ENCODE results near the gene LCE2B. TPM values are rescaled to one million over a fixed set of nuclear protein-coding genes. Genes with fewer than 3 reads are reported as not detected.

LCE2B gene
- total and polyA plus RNA-seq, 2 of the 13 experiments (the other 11 are each of a cell fraction or from before 2014, with no cell fraction given): not detected

- intact Hi-C loops (cut with micrococcal nuclease; ENCODE audit: unreplicated experiment): loop anchor here (1.0 kb wide), 1 partner anchor 81 kb away; no protein-coding TSS in a partner anchor
- Histone ChIP-seq H3K4me1 (ENCODE audit: insufficient read depth, low read length) (no peaks in the 10 kb centered on the region), H3K9me3 (ENCODE audit: low read length) (no peaks in the 10 kb centered on the region), H3K4me2 (ENCODE audit: low read depth, low read length) (no peak overlapping the region), H3K4me3 (replicated peaks in 1 of 3; ENCODE audit: insufficient read depth in 1 of 3, low read depth in 2 of 3, low read length in 3 of 3) (no peak overlapping the region), H3K9ac (ENCODE audit: insufficient read depth, low read depth, low read length) (no peak overlapping the region), H3K27me3 (ENCODE audit: control insufficient read depth in 1 of 2, insufficient read depth in 2 of 2, low read length in 2 of 2) (no peaks in the 10 kb centered on the region), H3K27ac (ENCODE audit: extremely low read length, insufficient read depth, low read length) (no peak overlapping the region), H3K79me2 (ENCODE audit: insufficient read depth, low read length) (no peaks in the 10 kb centered on the region), H2AFZ (ENCODE audit: low read length) (no peak overlapping the region), H3K36me3 (replicated peaks in 1 of 2; ENCODE audit: control insufficient read depth in 1 of 2, insufficient read depth in 2 of 2, low read length in 2 of 2) (no peaks in the 10 kb centered on the region), H4K20me1 (ENCODE audit: insufficient read depth, low read length) (no peaks in the 10 kb centered on the region)
- ATAC-seq (peak; percentile 80), DNase-seq (ENCODE audit: low spot score) (peak; percentile 4), FAIRE-seq (peak; percentile 32)
- CTCF ChIA-PET (ENCODE audit: low intra/inter-chr PET ratio, low total read pairs): interaction anchor here (0.9 kb wide), 1 partner anchor 82 kb away, joined by 4 read pairs; no protein-coding TSS in a partner anchor
- POLR2A ChIA-PET: no interaction called here
- in situ Hi-C loops (cut with HindIII; ENCODE audit: extremely low pct_ligation_motif_present, low pct_unique_long_range_greater_than_20kb): no loop called here
- WGBS (ENCODE audit: low lambda C conversion rate): 0% methylated on average over 1 of the region's 1 CpG
- no TSS peak for BruUV-seq (replicated peaks)
- no peak for TF ChIP-seq KDM5B (CRISPR knock-in tag; IDR thresholded peaks at IDR 0.05; ENCODE audit: borderline replicate concordance)
- no peak for TF ChIP-seq NFYC (CRISPR knock-in tag; IDR thresholded peaks at IDR 0.05)
- no peak for TF ChIP-seq ZFAT (CRISPR knock-in tag; conservative IDR thresholded peaks at IDR 0.05)
- no peak for TF ChIP-seq ZNF841 (CRISPR knock-in tag; IDR thresholded peaks at IDR 0.05; ENCODE audit: borderline replicate concordance)
- no peak for TF ChIP-seq KDM6A (CRISPR knock-in tag; IDR thresholded peaks at IDR 0.05; ENCODE audit: low read depth)
- TF ChIP-seq HNF1A (IDR thresholded peaks at IDR 0.05; ENCODE audit: low read depth): no peak
- TF ChIP-seq HNF1A (CRISPR knock-in tag; IDR thresholded peaks at IDR 0.05; ENCODE audit: borderline replicate concordance): no peak
- no peak for TF ChIP-seq NPAS2 (CRISPR knock-in tag; IDR thresholded peaks at IDR 0.05; ENCODE audit: borderline replicate concordance)
- no peak for TF ChIP-seq NRL (CRISPR knock-in tag; IDR thresholded peaks at IDR 0.05; ENCODE audit: borderline replicate concordance)
- TF ChIP-seq NR1H2 (CRISPR knock-in tag; IDR thresholded peaks at IDR 0.05; ENCODE audit: borderline replicate concordance, low read depth): no peak
- TF ChIP-seq ZBTB10 (CRISPR knock-in tag; IDR thresholded peaks at IDR 0.05; ENCODE audit: borderline replicate concordance): no peak
- peak; percentile 46 for TF ChIP-seq STAG1 (CRISPR knock-in tag; IDR thresholded peaks at IDR 0.05)
- no peak for TF ChIP-seq MBNL3 (CRISPR knock-in tag; conservative IDR thresholded peaks at IDR 0.05)
- peak; percentile 49 for TF ChIP-seq CTCF (CRISPR knock-in tag; IDR thresholded peaks at IDR 0.05)
Measured at GRCh38 chr1:152735648-152736047, 49.7 kb downstream of the LCE2B start.
